Activated CD4-positive, alpha-beta T cell treated with anti-CD3 and anti-CD28 coated beads for 36 hours (primary cell): ENCODE data around the gene CDKN1B. TPM values are rescaled to one million over a fixed set of nuclear protein-coding genes. Genes with fewer than 3 reads are reported as not detected.

Source experiments
- ATAC-seq: fragments of 200-7000 bp; cut with Tn5 transposase; one replicate; pipeline ENCODE4 v1.10.0; 2021; ENCODE audit warnings: mild to moderate bottlenecking, moderate library complexity
- CTCF ChIA-PET: fragments of 350-600 bp; sonication (Branson Sonifier 250); formaldehyde crosslinking; loops from one replicate; lab custom pipeline; 2021; ENCODE audit warnings: antibody characterized with exemption; lab: Charles Lee
- POLR2A ChIA-PET: fragments of 350-600 bp; sonication (Branson Sonifier 250); formaldehyde crosslinking; loops from one replicate; lab custom pipeline; 2021; ENCODE audit warnings: antibody characterized with exemption, inconsistent platforms; lab: Charles Lee
- DNase-seq: peaks from one replicate; pipeline ENCODE4 v3.0.0-alpha.2; 2020
- H3K27ac Mint-ChIP-seq: one replicate; pipeline ENCODE4 v1.8.0; 2021; ENCODE audit warnings: mixed read lengths
- H3K27me3 Mint-ChIP-seq: one replicate; pipeline ENCODE4 v1.8.0; 2021; ENCODE audit warnings: mixed read lengths
- H3K36me3 Mint-ChIP-seq: one replicate; pipeline ENCODE4 v1.8.0; 2021; ENCODE audit warnings: low read depth, mixed read lengths
- H3K4me1 Mint-ChIP-seq: one replicate; pipeline ENCODE4 v1.8.0; 2021; ENCODE audit warnings: mixed read lengths
- H3K4me3 Mint-ChIP-seq: one replicate; pipeline ENCODE4 v1.8.0; 2021; ENCODE audit warnings: mild to moderate bottlenecking, moderate library complexity, mixed read lengths
- H3K9me3 Mint-ChIP-seq: one replicate; pipeline ENCODE4 v1.8.0; 2021; ENCODE audit warnings: low read depth, mixed read lengths
- intact Hi-C, 2 experiments: fragments of 100-400 bp; cut with DNase I in 1 of 2; cut with micrococcal nuclease in 1 of 2; formaldehyde crosslinking; loops; one replicate each; pipeline versions ENCODE4 v1.14.2 to v1.15.1; 2022 to 2024; cut with DNase I, micrococcal nuclease
- total RNA-seq, 2 experiments: library from RNA; stranded (reverse); gene quantifications; one replicate each; pipeline ENCODE4 v1.2.3, GENCODE V29; 2021

The CDKN1B gene
- total RNA-seq, 2 experiments from 2014 or later = 34.2 to 37.0 TPM

DNA sequence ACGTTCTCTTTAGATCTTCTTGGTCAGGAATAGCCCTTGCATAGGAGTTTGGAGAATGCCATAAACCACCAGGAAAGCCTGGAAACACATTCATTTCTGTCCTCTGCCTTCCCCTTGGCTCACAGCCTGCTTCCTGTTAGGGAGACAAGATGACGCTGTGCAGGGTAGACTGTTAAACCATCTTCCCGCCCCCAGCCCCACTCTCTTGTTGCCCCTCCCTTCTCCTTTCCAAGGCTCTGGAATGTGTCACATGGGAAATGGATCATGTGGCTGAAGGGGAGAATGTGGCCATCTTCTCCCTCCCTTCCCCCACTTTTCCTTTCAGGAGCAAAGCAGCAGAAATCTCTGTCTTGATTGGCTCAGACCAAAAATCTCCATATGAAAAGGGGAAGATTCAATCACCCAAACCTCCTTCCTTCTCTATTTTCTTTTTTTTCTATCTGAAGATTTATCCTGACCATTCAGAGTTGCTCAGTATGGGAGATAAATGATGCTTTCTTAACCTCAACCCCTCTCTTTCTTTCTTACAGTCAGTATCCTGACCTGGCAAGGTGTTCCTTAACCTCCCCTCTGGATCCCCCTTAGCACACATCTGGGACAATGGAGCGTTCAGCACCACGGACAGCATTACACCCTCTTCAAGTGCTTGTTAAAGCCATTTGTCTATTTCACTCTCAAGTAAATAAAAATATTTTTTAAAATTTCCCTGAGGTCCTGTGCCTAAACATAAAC lies 32.6 kb upstream of the CDKN1B start:
- ATAC-seq (no peak), DNase-seq (peak; percentile 46)
- H3K27me3 Mint-ChIP-seq = no peaks in the 10 kb centered on the region
- no peaks in the 10 kb centered on the region for H3K9me3 Mint-ChIP-seq
- ChIA-PET POLR2A (no interaction called here), CTCF (no interaction called here)
- peaks cover 7% of the 10 kb centered on the region for H3K4me1 Mint-ChIP-seq
- no peak overlapping the region for H3K27ac Mint-ChIP-seq
- intact Hi-C loops = no loop called here
- H3K4me3 Mint-ChIP-seq = no peak overlapping the region
- H3K36me3 Mint-ChIP-seq = no peaks in the 10 kb centered on the region

DNA sequence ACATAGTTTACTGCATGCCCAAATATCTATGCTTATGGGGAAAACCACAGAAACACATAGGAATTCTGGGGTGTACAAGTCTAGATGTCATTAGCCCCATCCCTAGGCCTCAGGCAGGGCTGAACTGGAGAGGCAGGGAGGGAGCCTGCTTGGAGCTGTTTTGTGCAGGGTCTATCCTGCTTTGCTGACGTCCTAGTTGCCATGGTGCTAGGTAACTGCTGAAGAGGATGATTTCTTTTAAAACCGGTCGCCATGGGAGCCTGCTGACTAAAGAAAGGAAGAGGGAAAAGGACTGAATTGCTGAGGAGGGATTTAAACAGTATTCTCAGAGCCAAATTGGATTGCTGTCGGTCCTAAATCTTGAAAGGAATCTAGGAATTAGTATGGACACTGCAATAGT lies 31.9 kb upstream of the CDKN1B start:
- Mint-ChIP-seq H3K9me3 (no peaks in the 10 kb centered on the region), H3K27me3 (no peaks in the 10 kb centered on the region), H3K4me1 (peaks cover 15% of the 10 kb centered on the region), H3K36me3 (peaks cover 4% of the 10 kb centered on the region), H3K4me3 (no peak overlapping the region), H3K27ac (no peak overlapping the region)
- ATAC-seq (no peak), DNase-seq (no peak)
- intact Hi-C loops = no loop called here
- POLR2A ChIA-PET = no interaction called here
- CTCF ChIA-PET = no interaction called here

DNA sequence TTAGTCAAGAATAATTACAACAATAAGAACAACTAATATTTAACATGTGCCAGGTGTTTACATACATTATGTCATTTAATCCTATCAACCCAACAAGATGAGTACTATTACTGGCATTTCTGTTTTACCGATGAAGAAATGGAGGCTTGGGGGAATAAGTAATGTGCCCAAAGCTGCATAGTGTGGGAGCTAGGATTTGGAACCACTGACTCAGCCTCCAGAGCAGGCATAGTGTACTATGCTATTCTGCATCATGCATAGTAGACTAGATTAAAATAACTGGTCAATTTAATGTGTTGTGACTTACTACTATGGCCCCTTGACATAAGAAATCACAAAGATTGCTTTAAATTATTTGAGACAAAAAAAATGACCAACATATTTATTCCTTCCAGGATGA lies 30.7 kb upstream of the CDKN1B start:
- peaks cover 24% of the 10 kb centered on the region for H3K4me1 Mint-ChIP-seq
- peaks cover 4% of the 10 kb centered on the region for H3K36me3 Mint-ChIP-seq
- H3K27me3 Mint-ChIP-seq = no peaks in the 10 kb centered on the region
- DNase-seq (no peak), ATAC-seq (no peak)
- POLR2A ChIA-PET = no interaction called here
- no peak overlapping the region for H3K27ac Mint-ChIP-seq
- H3K4me3 Mint-ChIP-seq = no peak overlapping the region
- no peaks in the 10 kb centered on the region for H3K9me3 Mint-ChIP-seq
- intact Hi-C loops = no loop called here
- CTCF ChIA-PET = interaction anchor here (0.8 to 1.8 kb wide), 2 partner anchors 30 to 50 kb away, joined by 3 to 6 read pairs; no protein-coding TSS in a partner anchor

DNA sequence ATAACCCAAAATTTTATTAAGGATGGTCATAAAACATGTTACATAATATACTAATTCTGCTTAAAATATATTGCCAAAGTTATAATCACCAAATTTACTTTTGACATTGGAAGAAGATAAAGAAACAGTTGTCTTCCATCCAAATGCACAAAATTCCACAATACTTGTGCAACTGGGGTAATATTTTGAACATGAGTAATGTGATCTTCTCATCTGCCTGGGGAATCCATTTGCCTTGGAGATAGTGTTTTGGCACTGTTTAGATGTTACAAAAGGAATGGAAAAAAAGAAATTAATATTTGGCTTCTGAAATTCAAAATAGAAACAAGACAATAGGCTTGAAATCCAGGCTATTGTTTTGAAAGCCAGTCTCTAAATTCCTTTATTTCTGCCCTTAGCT lies 30.2 kb upstream of the CDKN1B start:
- Mint-ChIP-seq H3K9me3 (no peaks in the 10 kb centered on the region), H3K36me3 (peaks cover 4% of the 10 kb centered on the region), H3K27me3 (no peaks in the 10 kb centered on the region), H3K4me3 (no peak overlapping the region), H3K4me1 (peaks cover 28% of the 10 kb centered on the region), H3K27ac (no peak overlapping the region)
- POLR2A ChIA-PET = no interaction called here
- CTCF ChIA-PET = interaction anchor here (0.6 to 1.8 kb wide), 5 partner anchors 30 to 170 kb away, joined by 3 to 6 read pairs (median 3); no protein-coding TSS in a partner anchor
- no peak for DNase-seq
- no peak for ATAC-seq
- intact Hi-C loops = no loop called here

DNA sequence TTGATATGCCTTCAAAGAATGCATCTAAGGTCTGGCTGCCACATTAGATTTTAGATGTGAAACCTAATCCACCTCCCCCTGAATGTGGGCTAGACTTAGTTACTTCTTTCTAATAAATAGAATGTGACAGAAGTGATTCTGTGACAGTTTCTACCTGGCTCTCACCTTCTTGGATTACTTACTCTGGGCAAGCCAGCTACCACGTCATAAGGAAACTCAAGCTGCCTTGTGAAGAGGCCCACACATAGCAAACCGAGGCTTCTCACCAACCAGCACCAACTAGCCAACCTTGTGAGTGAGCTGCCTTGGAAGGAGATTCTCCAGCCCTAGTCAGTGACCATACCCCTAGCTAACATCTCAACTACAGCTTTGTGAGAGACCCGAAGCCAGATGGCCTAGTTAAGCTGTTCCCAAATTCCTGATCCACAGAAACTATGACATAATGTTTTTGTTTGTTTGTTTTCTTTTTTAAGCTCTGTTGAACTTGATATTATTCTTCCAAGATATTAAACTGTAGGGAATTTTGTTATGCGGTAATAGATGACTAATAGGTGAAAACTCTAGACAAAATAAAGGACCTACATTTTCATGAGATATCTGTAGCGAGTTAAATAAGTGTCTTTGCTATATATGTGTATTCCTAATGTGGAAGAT lies 27.4 kb upstream of the CDKN1B start:
- no peaks in the 10 kb centered on the region for H3K27me3 Mint-ChIP-seq
- ATAC-seq (peak; percentile 78), DNase-seq (peak; percentile 39)
- CTCF ChIA-PET = interaction anchor here (0.5 to 2.3 kb wide), 4 partner anchors 16 to 151 kb away, joined by 3 to 6 read pairs (median 4); no protein-coding TSS in a partner anchor
- no peak overlapping the region for H3K4me3 Mint-ChIP-seq
- POLR2A ChIA-PET = interaction anchor here (0.7 kb wide), 1 partner anchor 308 kb away, joined by 3 read pairs; no protein-coding TSS in a partner anchor
- H3K36me3 Mint-ChIP-seq = peaks cover 14% of the 10 kb centered on the region
- H3K9me3 Mint-ChIP-seq = no peaks in the 10 kb centered on the region
- intact Hi-C loops = no loop called here
- H3K27ac Mint-ChIP-seq = no peak overlapping the region
- peaks cover 44% of the 10 kb centered on the region for H3K4me1 Mint-ChIP-seq

DNA sequence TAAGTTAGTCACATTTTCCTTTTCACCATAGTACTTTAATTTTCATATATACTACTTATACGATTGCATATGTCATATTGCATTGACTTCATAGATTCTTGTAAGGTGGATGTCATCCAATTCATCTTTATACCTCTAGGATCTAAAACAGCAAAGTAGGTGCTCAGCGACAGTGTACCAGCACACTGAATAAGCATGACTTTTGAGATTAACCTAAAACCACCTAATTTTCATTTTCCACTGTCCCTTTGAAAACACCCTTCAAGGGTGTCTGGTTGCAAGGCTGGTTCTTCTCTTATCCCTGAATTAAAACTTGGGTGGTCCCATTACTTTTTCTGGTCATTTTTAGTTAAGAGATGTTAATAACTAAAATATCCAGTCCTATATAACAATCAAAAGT lies 25.6 kb upstream of the CDKN1B start:
- H3K4me3 Mint-ChIP-seq = no peak overlapping the region
- no peak overlapping the region for H3K27ac Mint-ChIP-seq
- DNase-seq (no peak), ATAC-seq (no peak)
- intact Hi-C loops = no loop called here
- peaks cover 56% of the 10 kb centered on the region for H3K4me1 Mint-ChIP-seq
- ChIA-PET POLR2A (no interaction called here), CTCF (interaction anchor here (1.0 to 2.3 kb wide), 4 partner anchors 14 to 75 kb away, joined by 3 to 6 read pairs (median 4); no protein-coding TSS in a partner anchor)
- no peaks in the 10 kb centered on the region for H3K9me3 Mint-ChIP-seq
- no peaks in the 10 kb centered on the region for H3K27me3 Mint-ChIP-seq
- peaks cover 25% of the 10 kb centered on the region for H3K36me3 Mint-ChIP-seq

DNA sequence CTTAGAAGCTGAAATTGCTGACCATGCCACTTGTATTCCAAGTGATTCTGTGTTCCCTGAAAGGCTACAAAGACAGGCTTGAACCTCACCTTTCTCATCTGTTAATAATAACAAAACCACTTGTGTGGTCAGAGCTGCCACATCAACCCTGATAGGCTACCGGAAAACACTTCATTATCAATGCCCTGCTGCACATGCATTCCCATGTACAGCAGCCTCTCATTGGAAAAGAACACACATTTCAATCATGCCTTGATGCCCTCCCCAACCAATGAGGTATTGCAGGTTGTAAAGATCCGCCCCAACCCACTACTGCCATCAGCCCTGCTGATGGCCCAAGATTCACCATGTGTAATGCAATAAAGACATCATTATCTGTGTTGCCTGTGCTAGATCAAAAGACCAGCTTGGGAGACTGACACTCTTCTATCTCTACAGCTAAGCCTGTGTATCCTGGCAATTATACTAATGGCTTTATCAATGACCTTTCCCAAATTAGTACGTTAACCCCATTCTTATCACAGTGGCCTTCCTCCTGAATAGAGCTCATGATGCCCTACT lies 24.0 kb upstream of the CDKN1B start:
- no peak for DNase-seq
- no peak overlapping the region for H3K27ac Mint-ChIP-seq
- intact Hi-C loops = no loop called here
- peaks cover 68% of the 10 kb centered on the region for H3K4me1 Mint-ChIP-seq
- no peak for ATAC-seq
- CTCF ChIA-PET = interaction anchor here (0.6 to 2.0 kb wide), 4 partner anchors 39 to 288 kb away, joined by 3 to 7 read pairs (median 4); no protein-coding TSS in a partner anchor
- peaks cover 25% of the 10 kb centered on the region for H3K36me3 Mint-ChIP-seq
- POLR2A ChIA-PET = no interaction called here
- H3K4me3 Mint-ChIP-seq = no peak overlapping the region
- no peaks in the 10 kb centered on the region for H3K27me3 Mint-ChIP-seq
- H3K9me3 Mint-ChIP-seq = no peaks in the 10 kb centered on the region

DNA sequence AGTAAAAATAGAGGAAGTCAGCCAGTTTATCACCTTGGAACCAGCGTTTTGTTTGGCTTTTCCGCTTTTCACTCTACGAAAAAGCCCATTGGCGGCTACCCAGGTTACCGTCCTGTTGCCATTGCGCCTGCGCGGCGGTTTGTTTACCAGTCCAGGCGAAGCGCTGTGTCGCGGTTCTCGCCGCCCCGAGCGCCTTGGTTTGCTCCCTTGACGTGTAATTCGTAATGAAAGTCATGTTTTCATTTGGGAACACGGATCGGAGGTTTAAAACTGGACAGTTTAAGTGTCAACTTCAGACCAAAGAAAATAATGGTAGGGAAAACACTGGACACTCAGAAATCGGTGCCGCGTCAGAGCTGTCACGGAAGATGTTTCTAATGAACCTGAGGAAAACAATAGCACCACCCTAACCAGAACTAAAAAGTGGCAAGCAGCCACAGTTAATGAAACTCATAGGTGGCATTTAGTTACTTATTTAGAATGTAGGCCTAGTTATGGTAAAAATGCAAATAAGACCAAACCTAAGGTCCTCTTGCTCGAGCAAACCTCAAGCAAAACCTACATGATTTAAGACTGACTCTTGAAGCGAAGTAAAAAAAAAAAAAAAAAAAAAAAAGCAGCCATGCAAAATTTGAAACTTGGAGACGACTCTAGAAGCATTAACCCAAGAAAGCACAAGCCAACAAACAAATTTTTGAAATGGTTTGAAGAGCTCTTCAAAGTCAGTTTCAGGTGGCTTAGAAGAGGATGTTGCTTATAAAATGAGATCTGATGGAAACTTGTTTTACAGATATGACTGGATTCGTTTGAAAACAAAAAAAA lies 20.4 kb upstream of the CDKN1B start:
- no peaks in the 10 kb centered on the region for H3K27me3 Mint-ChIP-seq

DNA sequence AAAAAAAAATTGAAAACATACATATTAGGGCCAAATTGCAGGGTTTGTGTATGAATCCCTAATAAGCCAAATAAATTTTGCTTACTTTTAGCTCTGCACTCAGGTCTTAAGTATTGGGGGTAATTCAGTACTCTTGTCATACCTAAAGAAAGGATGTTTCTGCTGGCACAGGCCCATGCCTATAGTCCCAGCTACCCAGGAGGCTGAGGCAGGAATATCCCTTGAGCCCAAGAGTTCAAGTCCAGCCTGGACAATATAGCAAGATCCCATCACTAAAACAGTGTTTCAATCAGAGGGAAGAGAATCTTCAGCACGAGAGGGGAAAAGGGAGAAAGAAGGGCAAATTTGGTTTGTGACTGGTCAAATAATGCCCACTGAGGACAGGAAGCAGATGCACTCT lies 17.8 kb upstream of the CDKN1B start:
- no peaks in the 10 kb centered on the region for H3K9me3 Mint-ChIP-seq
- DNase-seq = no peak
- POLR2A ChIA-PET = interaction anchor here (0.6 kb wide), 1 partner anchor 16 kb away, joined by 6 read pairs; no protein-coding TSS in a partner anchor
- H3K4me1 Mint-ChIP-seq = peaks cover 51% of the 10 kb centered on the region
- CTCF ChIA-PET = interaction anchor here (0.6 to 3.8 kb wide), 7 partner anchors 11 to 321 kb away, joined by 3 to 25 read pairs (median 4); no protein-coding TSS in a partner anchor
- no peak for ATAC-seq
- peaks cover 15% of the 10 kb centered on the region for H3K36me3 Mint-ChIP-seq
- no peaks in the 10 kb centered on the region for H3K27me3 Mint-ChIP-seq
- no peak overlapping the region for H3K4me3 Mint-ChIP-seq
- H3K27ac Mint-ChIP-seq = peak overlapping the region; percentile 34
- intact Hi-C loops = loop anchor here (5.0 kb wide), 3 partner anchors 342 to 692 kb away; partner anchors contain the start of genes BORCS5 (in 1 of the 2) and GSG1 (in 1 of the 2)

More for the DNA sequence above, 20.4 kb upstream of the CDKN1B start:
- Mint-ChIP-seq H3K27ac (peak overlapping the region; percentile 99), H3K9me3 (no peaks in the 10 kb centered on the region), H3K36me3 (peaks cover 22% of the 10 kb centered on the region), H3K4me3 (peak overlapping the region; percentile 83), H3K4me1 (peaks cover 53% of the 10 kb centered on the region)
- POLR2A ChIA-PET = interaction anchor here (0.6 to 3.7 kb wide), 11 partner anchors 19 to 686 kb away, joined by 3 to 26 read pairs (median 5); partner anchors contain the start of genes BORCS5 and CDKN1B
- intact Hi-C loops = loop anchor here (1.0 to 5.0 kb wide), 18 partner anchors 18 to 689 kb away; partner anchors contain the start of genes BORCS5 (in 2 of the 2), CDKN1B (in 2 of the 2), CREBL2 (in 1 of the 2) and DUSP16 (in 1 of the 2)
- CTCF ChIA-PET = interaction anchor here (0.6 to 3.8 kb wide), 17 partner anchors 12 to 338 kb away, joined by 3 to 25 read pairs (median 5); no protein-coding TSS in a partner anchor
- ATAC-seq (peak; percentile 80), DNase-seq (peak; percentile 94)

DNA sequence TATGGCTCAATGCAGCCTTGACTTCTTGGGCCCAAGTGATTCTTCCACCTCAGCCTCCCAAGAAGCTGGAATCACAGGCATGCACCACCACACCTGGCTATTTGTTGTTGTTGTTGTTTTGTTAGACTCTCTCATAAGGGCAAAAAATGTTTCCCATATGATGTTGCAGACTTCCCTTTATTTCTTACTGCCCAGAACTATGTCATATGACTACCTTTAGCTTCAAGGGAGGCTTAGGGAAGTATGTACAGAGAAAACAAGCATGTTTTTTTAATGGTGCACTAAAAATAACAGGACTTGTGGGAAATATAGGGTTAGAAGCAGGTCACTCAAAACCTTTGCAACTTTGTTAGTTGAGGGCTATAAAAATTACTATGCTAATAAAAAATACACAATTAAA lies 16.9 kb upstream of the CDKN1B start:
- H3K27me3 Mint-ChIP-seq = no peaks in the 10 kb centered on the region
- H3K36me3 Mint-ChIP-seq = peaks cover 6% of the 10 kb centered on the region
- POLR2A ChIA-PET = no interaction called here
- DNase-seq (no peak), ATAC-seq (no peak)
- intact Hi-C loops = no loop called here
- H3K27ac Mint-ChIP-seq = no peak overlapping the region
- H3K4me1 Mint-ChIP-seq = peaks cover 45% of the 10 kb centered on the region
- CTCF ChIA-PET = interaction anchor here (0.6 to 3.8 kb wide), 8 partner anchors 10 to 322 kb away, joined by 3 to 25 read pairs (median 6); no protein-coding TSS in a partner anchor
- H3K4me3 Mint-ChIP-seq = no peak overlapping the region
- no peaks in the 10 kb centered on the region for H3K9me3 Mint-ChIP-seq
